ENCODE data around the gene INSC.

GRCh38 chr11:15208378-15209222 lies 93.9 kb downstream of the INSC start:
- TF ChIP-seq CTCF (IDR thresholded peaks at IDR 0.05 in 4 of 5, conservative IDR thresholded peaks at IDR 0.05 in 1 of 5) (peak; percentile 71 to 91 (median 87)), POLR2A (IDR thresholded peaks at IDR 0.05) (no peak)
